ENCODE results near the gene RASSF3.
A peak's percentile ranks its signal among the peaks of the same experiment; 100 is the strongest.
"Not testable (repeated sequence)": the region's sequence is repeated elsewhere in the genome, so short reads cannot be mapped to it uniquely, and the experiment has no call there.

The RASSF3 gene

GRCh38 chr12:64634508-64635092 is 24.3 kb downstream of the RASSF3 start:
- DNase-seq: no peak

GRCh38 chr12:64635356-64635998 is 25.2 kb downstream of the RASSF3 start:
- DNase-seq: no peak

GRCh38 chr12:64636856-64637255 is 26.6 kb downstream of the RASSF3 start:
- DNase-seq: no peak

GRCh38 chr12:64639466-64639865 is 29.2 kb downstream of the RASSF3 start:
- DNase-seq: no peak

GRCh38 chr12:64646318-64646717 is 36.0 kb downstream of the RASSF3 start:
- no peak for DNase-seq

GRCh38 chr12:64649487-64649886 is 39.2 kb downstream of the RASSF3 start:
- DNase-seq: no peak

- DNase-seq: no peak
Observed at GRCh38 chr12:64650762-64651161, 40.5 kb downstream of the RASSF3 start.

- no peak for DNase-seq
Observed at GRCh38 chr12:64652346-64652745, 42.1 kb downstream of the RASSF3 start.

GRCh38 chr12:64653123-64653522 is 42.8 kb downstream of the RASSF3 start:
- no peak for DNase-seq

GRCh38 chr12:64653907-64654306 is 43.6 kb downstream of the RASSF3 start:
- not testable (repeated sequence) for DNase-seq

GRCh38 chr12:64655141-64655540 is 44.8 kb downstream of the RASSF3 start:
- DNase-seq: no peak

GRCh38 chr12:64656429-64656828 is 46.1 kb downstream of the RASSF3 start:
- DNase-seq: no peak

- no peak for DNase-seq
Observed at GRCh38 chr12:64658892-64659481, 48.7 kb downstream of the RASSF3 start.

GRCh38 chr12:64660237-64661018 is 50.1 kb downstream of the RASSF3 start:
- no peak for DNase-seq

- no peak for DNase-seq
Observed at GRCh38 chr12:64663015-64663414, 52.7 kb downstream of the RASSF3 start.

GRCh38 chr12:64665514-64665913 is 55.2 kb downstream of the RASSF3 start:
- DNase-seq: no peak

GRCh38 chr12:64666054-64666914 is 56.0 kb downstream of the RASSF3 start:
- no peak for DNase-seq

GRCh38 chr12:64667793-64668192 is 57.5 kb downstream of the RASSF3 start:
- DNase-seq: no peak

GRCh38 chr12:64669270-64669842 is 59.1 kb downstream of the RASSF3 start:
- peak; percentile 90 for DNase-seq

GRCh38 chr12:64670019-64670418 is 59.7 kb downstream of the RASSF3 start:
- DNase-seq: no peak

GRCh38 chr12:64670919-64671639 is 60.8 kb downstream of the RASSF3 start:
- DNase-seq: peak; percentile 83

GRCh38 chr12:64671681-64672080 is 61.4 kb downstream of the RASSF3 start:
- no peak for DNase-seq

All from islet precursor cell (in vitro differentiated cells).